NCI-H82 (cell line): ENCODE results near the gene NAV2.
A peak's percentile ranks its signal among the peaks of the same experiment; 100 is the strongest.
"Not testable (repeated sequence)": the region's sequence is repeated elsewhere in the genome, so short reads cannot be mapped to it uniquely, and the experiment has no call there.

Experiments
- DNase-seq: peaks from one replicate; lab custom pipeline; 2025; lab: John Stamatoyannopoulos, UW

NAV2 gene

GRCh38 chr11:19924311-19924710, 211.7 kb downstream of the NAV2 start:
- DNase-seq = no peak

- DNase-seq = no peak
These were observed 212.1 kb downstream of the NAV2 start for GRCh38 chr11:19924716-19925115.

GRCh38 chr11:19927403-19927802, 214.8 kb downstream of the NAV2 start:
- not testable (repeated sequence) for DNase-seq

- no peak for DNase-seq
These were observed 216.5 kb downstream of the NAV2 start for GRCh38 chr11:19929147-19929546.

- DNase-seq = no peak
These were observed 217.0 kb downstream of the NAV2 start for GRCh38 chr11:19929655-19930054.

GRCh38 chr11:19931141-19931770, 218.6 kb downstream of the NAV2 start:
- no peak for DNase-seq

GRCh38 chr11:19931771-19932369, 219.2 kb downstream of the NAV2 start:
- no peak for DNase-seq

GRCh38 chr11:19933132-19933735, 220.6 kb downstream of the NAV2 start:
- no peak for DNase-seq

GRCh38 chr11:19933801-19934488, 221.3 kb downstream of the NAV2 start:
- no peak for DNase-seq

- DNase-seq = no peak
These were observed 222.2 kb downstream of the NAV2 start for GRCh38 chr11:19934828-19935259.

- no peak for DNase-seq
These were observed 222.9 kb downstream of the NAV2 start for GRCh38 chr11:19935507-19935906.

- no peak for DNase-seq
These were observed 223.8 kb downstream of the NAV2 start for GRCh38 chr11:19936461-19936860.

GRCh38 chr11:19938169-19938856, 225.7 kb downstream of the NAV2 start:
- DNase-seq = peak; percentile 59

- no peak for DNase-seq
These were observed 226.2 kb downstream of the NAV2 start for GRCh38 chr11:19938866-19939265.

- no peak for DNase-seq
These were observed 226.8 kb downstream of the NAV2 start for GRCh38 chr11:19939415-19939929.

GRCh38 chr11:19940831-19941230, 228.2 kb downstream of the NAV2 start:
- DNase-seq = no peak

- no peak for DNase-seq
These were observed 234.0 kb downstream of the NAV2 start for GRCh38 chr11:19946681-19947080.

- no peak for DNase-seq
These were observed 235.0 kb downstream of the NAV2 start for GRCh38 chr11:19947537-19948114.

GRCh38 chr11:19949606-19950005, 237.0 kb downstream of the NAV2 start:
- DNase-seq = no peak

- DNase-seq = peak; percentile 69
These were observed 239.0 kb downstream of the NAV2 start for GRCh38 chr11:19951558-19952115.

GRCh38 chr11:19952116-19952605, 239.5 kb downstream of the NAV2 start:
- no peak for DNase-seq
